ENCODE data around the gene FKBP14. TPM values are rescaled to one million over a fixed set of nuclear protein-coding genes. Genes with fewer than 3 reads are reported as not detected.

The FKBP14 gene
- total and polyA plus RNA-seq, 2 of the 8 experiments (the other 6 are each of a cell fraction or from before 2014, with no cell fraction given) = 3.2 to 20.7 TPM

- Histone ChIP-seq H2BK5ac (ENCODE audit: low read depth, low read length) (no peak overlapping the region), H2BK15ac (ENCODE audit: low read length) (no peak overlapping the region), H3K4me2 (ENCODE audit: insufficient read depth in 1 of 2, low read depth in 2 of 2, low read length in 2 of 2) (no peak overlapping the region), H3K79me2 (ENCODE audit: control insufficient read depth in 1 of 2, insufficient read depth in 2 of 2, low read length in 2 of 2) (no peaks in the 10 kb centered on the region), H3K79me1 (ENCODE audit: low read depth, low read length) (no peaks in the 10 kb centered on the region), H3K23ac (ENCODE audit: insufficient read length) (no peak overlapping the region), H3K36me3 (ENCODE audit: control insufficient read depth in 2 of 4, insufficient read depth in 4 of 4, low read length in 3 of 4) (peaks cover 0 to 7% (median 2%) of the 10 kb centered on the region in 4 experiments; a peak in 2 of 8 replicates), H3K27ac (ENCODE audit: low read depth, low read length) (no peak overlapping the region), H4K8ac (ENCODE audit: extremely low read depth, insufficient read depth, low read length) (no peak overlapping the region), H3K4me3 (ENCODE audit: extremely low read depth in 1 of 4, insufficient read depth in 2 of 4, low read depth in 3 of 4, low read length in 4 of 4) (no peak overlapping the region), H3K18ac (ENCODE audit: extremely low read depth, low read length) (no peak overlapping the region), H2BK12ac (ENCODE audit: low read depth, low read length) (no peak overlapping the region), H3K4ac (replicated peaks; ENCODE audit: insufficient read length, low read depth, low read length) (no peak overlapping the region), H3K56ac (replicated peaks; ENCODE audit: insufficient read length, low read depth, low read length) (no peak overlapping the region), H4K91ac (replicated peaks; ENCODE audit: insufficient read length, low read length) (no peak overlapping the region), H3K9me3 (ENCODE audit: insufficient read depth in 2 of 2, low read depth in 1 of 2, low read length in 1 of 2) (no peaks in the 10 kb centered on the region), H2BK20ac (ENCODE audit: low read length) (no peak overlapping the region), H2AK5ac (ENCODE audit: low read depth, low read length) (no peak overlapping the region), H4K5ac (ENCODE audit: insufficient read length, low read depth, low read length) (no peak overlapping the region), H3K23me2 (ENCODE audit: low read depth, low read length) (no peaks in the 10 kb centered on the region), H4K20me1 (replicated peaks in 1 of 2; ENCODE audit: control insufficient read depth in 1 of 2, insufficient read depth in 2 of 2, low read length in 2 of 2) (no peaks in the 10 kb centered on the region), H3K27me3 (replicated peaks in 1 of 4; ENCODE audit: control insufficient read depth in 3 of 4, extremely low read depth in 1 of 4, insufficient read depth in 3 of 4, low read length in 3 of 4) (no peaks in the 10 kb centered on the region), H3K9ac (replicated peaks in 1 of 4; ENCODE audit: extremely low read depth in 1 of 4, low read depth in 3 of 4, low read length in 3 of 4) (no peak overlapping the region), H3K4me1 (replicated peaks in 1 of 4; ENCODE audit: control insufficient read depth in 3 of 4, insufficient read depth in 4 of 4, low read length in 3 of 4) (no peaks in the 10 kb centered on the region), H2BK120ac (replicated peaks; ENCODE audit: low read depth, low read length) (no peak overlapping the region), H3K14ac (ENCODE audit: insufficient read length) (no peak overlapping the region), H2AFZ (ENCODE audit: low read length) (no peak overlapping the region)
- WGBS, 2 experiments (ENCODE audit: extremely low coverage in 1 of 2, insufficient coverage in 1 of 2, insufficient read length in 1 of 2, insufficient replicate concordance in 2 of 2, low coverage in 1 of 2, low lambda C conversion rate in 2 of 2, missing lambda C conversion rate in 1 of 2) = 94 to 100% methylated on average over 1 to 6 of the region's 6 CpGs
- DNase-seq (ENCODE audit: low read depth in 1 of 2, low spot score in 2 of 2) = no peak
- FAIRE-seq = no peak
- POLR2A ChIA-PET (ENCODE audit: partially characterized antibody) = no interaction called here
- TF ChIP-seq HDAC6 (IDR thresholded peaks at IDR 0.05; ENCODE audit: low read depth, low read length) = no peak
- no peak for TF ChIP-seq CTBP2 (IDR thresholded peaks at IDR 0.05; ENCODE audit: borderline replicate concordance, insufficient read depth, insufficient read length, low read length)
- TF ChIP-seq POU5F1 (IDR thresholded peaks at IDR 0.05; ENCODE audit: low read depth, low read length) = no peak
- no peak for TF ChIP-seq CBX5 (IDR thresholded peaks at IDR 0.05; ENCODE audit: low read depth, low read length)
- no peak for TF ChIP-seq SP2 (IDR thresholded peaks at IDR 0.05; ENCODE audit: low read length)
- no peak for TF ChIP-seq POLR2AphosphoS5 (IDR thresholded peaks at IDR 0.05; ENCODE audit: low read depth, low read length)
- no peak for TF ChIP-seq RBBP5 (IDR thresholded peaks at IDR 0.05; ENCODE audit: borderline replicate concordance, low read depth, low read length)
- TF ChIP-seq RAD21 (IDR thresholded peaks at IDR 0.05 in 1 of 2, conservative IDR thresholded peaks at IDR 0.05 in 1 of 2; ENCODE audit: low read depth in 2 of 2, low read length in 2 of 2) = no peak
- TF ChIP-seq BCL11A (IDR thresholded peaks at IDR 0.05; ENCODE audit: low read depth in 2 of 2, low read length in 2 of 2) = no peak
- no peak for TF ChIP-seq KDM1A (IDR thresholded peaks at IDR 0.05; ENCODE audit: borderline replicate concordance, low read length)
- TF ChIP-seq, protein P1, sequence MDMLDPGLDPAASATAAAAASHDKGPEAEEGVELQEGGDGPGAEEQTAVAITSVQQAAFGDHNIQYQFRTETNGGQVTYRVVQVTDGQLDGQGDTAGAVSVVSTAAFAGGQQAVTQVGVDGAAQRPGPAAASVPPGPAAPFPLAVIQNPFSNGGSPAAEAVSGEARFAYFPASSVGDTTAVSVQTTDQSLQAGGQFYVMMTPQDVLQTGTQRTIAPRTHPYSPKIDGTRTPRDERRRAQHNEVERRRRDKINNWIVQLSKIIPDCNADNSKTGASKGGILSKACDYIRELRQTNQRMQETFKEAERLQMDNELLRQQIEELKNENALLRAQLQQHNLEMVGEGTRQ (IDR thresholded peaks at IDR 0.05; ENCODE audit: low read length) = no peak
- TF ChIP-seq KDM5A (IDR thresholded peaks at IDR 0.05; ENCODE audit: low read length) = no peak
- TF ChIP-seq EGR1 (IDR thresholded peaks at IDR 0.05; ENCODE audit: borderline replicate concordance, low read depth, low read length) = no peak
- CTCF ChIA-PET (ENCODE audit: partially characterized antibody) = interaction anchor here (0.7 to 2.5 kb wide), 3 partner anchors 32 to 62 kb away, joined by 4 to 10 read pairs (median 9); no protein-coding TSS in a partner anchor
Measured at GRCh38 chr7:30010021-30010420, 16.5 kb downstream of the FKBP14 start.

Data from H1 (cell line).